BLaER1 (cell line): ENCODE measurements around the gene NFIA.
"Not testable (repeated sequence)": the region's sequence is repeated elsewhere in the genome, so short reads cannot be mapped to it uniquely, and the experiment has no call there.

Experiments
- H3K27ac ChIP-seq: shearing (Covaris generic); formaldehyde crosslinking; 2 replicates; pipeline ENCODE4 v1.8.1; 2022
- H3K27me3 ChIP-seq: shearing (Covaris generic); formaldehyde crosslinking; 2 replicates; pipeline ENCODE4 v1.8.1; 2022
- H3K36me3 ChIP-seq: shearing (Covaris generic); formaldehyde crosslinking; 2 replicates; pipeline ENCODE4 v1.8.1; 2022
- H3K4me1 ChIP-seq: shearing (Covaris generic); formaldehyde crosslinking; 2 replicates; pipeline ENCODE4 v1.8.1; 2022
- H3K4me2 ChIP-seq: shearing (Covaris generic); formaldehyde crosslinking; 2 replicates; pipeline ENCODE4 v1.8.1; 2022
- H3K4me3 ChIP-seq: shearing (Covaris generic); formaldehyde crosslinking; 2 replicates; pipeline ENCODE4 v1.8.1; 2022
- H3K9ac ChIP-seq: shearing (Covaris generic); formaldehyde crosslinking; 2 replicates; pipeline ENCODE4 v1.8.1; 2022
- H3K9me3 ChIP-seq: shearing (Covaris generic); formaldehyde crosslinking; 2 replicates; pipeline ENCODE4 v1.8.1; 2022
- H4K20me1 ChIP-seq: shearing (Covaris generic); formaldehyde crosslinking; 2 replicates; pipeline ENCODE4 v1.8.1; 2022
- Cebpa-rat ChIP-seq: shearing (Covaris generic); IDR thresholded peaks from 2 replicates; pipeline ENCODE4 v1.8.1; 2022

The NFIA gene

DNA sequence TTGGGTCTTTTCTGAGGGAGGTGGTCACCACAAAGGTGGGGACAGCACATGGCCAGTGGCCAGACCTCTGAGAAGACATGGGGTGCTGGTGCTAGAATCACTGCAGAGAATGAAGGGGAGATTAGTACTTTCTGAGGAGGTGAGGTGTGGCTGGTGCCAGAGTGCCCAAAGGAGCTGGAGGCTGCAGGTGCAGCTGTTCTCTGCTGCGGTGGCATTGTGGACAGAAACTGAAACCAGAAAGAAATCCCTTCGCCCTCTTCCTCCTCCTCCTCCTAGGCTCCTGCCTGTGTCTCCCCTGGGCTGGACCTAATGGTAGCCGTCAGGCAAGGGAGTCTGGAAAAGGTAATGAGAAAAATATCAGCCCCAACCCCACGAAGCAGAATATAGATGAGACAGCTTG, 380.9 kb downstream of the NFIA start:
- Histone ChIP-seq H4K20me1 (no peaks in the 10 kb centered on the region), H3K9me3 (no peaks in the 10 kb centered on the region), H3K27ac (no peak overlapping the region), H3K4me1 (peaks cover 7% of the 10 kb centered on the region; the same call in 1 of the 2 replicates), H3K4me3 (no peak overlapping the region), H3K27me3 (no peaks in the 10 kb centered on the region), H3K9ac (no peak overlapping the region), H3K4me2 (no peak overlapping the region), H3K36me3 (no peaks in the 10 kb centered on the region)
- no peak for TF ChIP-seq Cebpa-rat

DNA sequence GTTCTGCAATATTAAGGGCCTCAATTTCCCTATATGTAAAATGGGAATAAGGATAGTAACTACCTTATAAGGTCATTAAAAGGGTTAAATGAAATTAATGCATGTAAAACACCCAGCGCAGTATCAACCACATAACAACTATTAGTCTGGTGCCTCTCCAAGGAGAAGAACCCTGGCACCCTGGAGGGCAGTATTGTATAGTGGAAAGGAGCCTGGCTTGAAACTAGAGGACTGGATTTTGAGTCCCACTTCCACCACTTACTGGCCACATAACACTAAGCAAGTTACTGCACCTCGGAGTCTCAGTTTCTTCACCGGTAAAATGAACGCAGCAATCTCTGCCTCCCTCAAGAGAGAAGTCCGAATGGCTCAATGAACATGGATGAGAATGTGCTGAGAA, 385.5 kb downstream of the NFIA start:
- not testable (repeated sequence) for H3K4me1 ChIP-seq, H3K9me3 ChIP-seq, H3K9ac ChIP-seq, H3K27ac ChIP-seq, H3K27me3 ChIP-seq, H3K4me2 ChIP-seq, H3K4me3 ChIP-seq, H3K36me3 ChIP-seq, H4K20me1 ChIP-seq

- H3K4me1 ChIP-seq: no peaks in the 10 kb centered on the region
- H3K9me3 ChIP-seq: no peaks in the 10 kb centered on the region
- no peaks in the 10 kb centered on the region for H3K27me3 ChIP-seq
- no peaks in the 10 kb centered on the region for H4K20me1 ChIP-seq
- H3K9ac ChIP-seq: no peak overlapping the region
- H3K36me3 ChIP-seq: no peaks in the 10 kb centered on the region
- no peak for TF ChIP-seq Cebpa-rat
- H3K4me2 ChIP-seq: no peak overlapping the region
- no peak overlapping the region for H3K4me3 ChIP-seq
- H3K27ac ChIP-seq: no peak overlapping the region
These were observed 387.0 kb downstream of the NFIA start for GRCh38 chr1:61469365-61469764.

DNA sequence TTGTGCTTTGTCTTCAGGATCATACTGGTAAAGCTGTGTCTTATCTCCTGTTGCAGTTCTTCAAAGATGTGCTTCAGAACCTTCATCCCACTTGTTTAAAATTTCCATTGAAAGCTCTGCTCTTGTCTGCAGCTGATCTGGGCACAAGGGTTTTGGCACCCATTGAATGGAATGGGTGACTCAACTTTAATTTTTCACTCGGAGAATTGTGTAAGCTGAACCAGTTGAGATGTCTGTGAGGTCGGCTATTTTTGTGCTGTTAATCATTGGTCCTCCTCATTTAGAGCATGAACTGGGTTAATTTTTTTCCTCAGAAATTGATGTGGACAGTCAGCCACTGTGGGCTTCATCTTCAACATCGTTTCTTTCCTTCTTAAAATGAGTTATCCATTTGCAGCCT, 390.5 kb downstream of the NFIA start:
- Histone ChIP-seq H3K9ac (no peak overlapping the region), H3K4me2 (no peak overlapping the region), H3K36me3 (no peaks in the 10 kb centered on the region), H3K4me1 (no peaks in the 10 kb centered on the region), H3K4me3 (no peak overlapping the region), H3K9me3 (no peaks in the 10 kb centered on the region), H3K27ac (no peak overlapping the region), H3K27me3 (no peaks in the 10 kb centered on the region), H4K20me1 (no peaks in the 10 kb centered on the region)
- TF ChIP-seq Cebpa-rat: no peak

- Histone ChIP-seq H3K9me3 (no peaks in the 10 kb centered on the region), H4K20me1 (no peaks in the 10 kb centered on the region), H3K27ac (no peak overlapping the region), H3K27me3 (no peaks in the 10 kb centered on the region), H3K9ac (no peak overlapping the region), H3K4me3 (no peak overlapping the region), H3K4me2 (no peak overlapping the region), H3K36me3 (no peaks in the 10 kb centered on the region), H3K4me1 (no peaks in the 10 kb centered on the region)
- no peak for TF ChIP-seq Cebpa-rat
These were observed 392.0 kb downstream of the NFIA start for GRCh38 chr1:61474269-61474817.

- no peaks in the 10 kb centered on the region for H3K9me3 ChIP-seq
- no peak overlapping the region for H3K4me3 ChIP-seq
- H4K20me1 ChIP-seq: no peaks in the 10 kb centered on the region
- H3K4me2 ChIP-seq: no peak overlapping the region
- H3K36me3 ChIP-seq: no peaks in the 10 kb centered on the region
- H3K9ac ChIP-seq: no peak overlapping the region
- H3K4me1 ChIP-seq: no peaks in the 10 kb centered on the region
- H3K27ac ChIP-seq: no peak overlapping the region
- H3K27me3 ChIP-seq: no peaks in the 10 kb centered on the region
- no peak for TF ChIP-seq Cebpa-rat
These were observed 392.6 kb downstream of the NFIA start for GRCh38 chr1:61474963-61475362.

DNA sequence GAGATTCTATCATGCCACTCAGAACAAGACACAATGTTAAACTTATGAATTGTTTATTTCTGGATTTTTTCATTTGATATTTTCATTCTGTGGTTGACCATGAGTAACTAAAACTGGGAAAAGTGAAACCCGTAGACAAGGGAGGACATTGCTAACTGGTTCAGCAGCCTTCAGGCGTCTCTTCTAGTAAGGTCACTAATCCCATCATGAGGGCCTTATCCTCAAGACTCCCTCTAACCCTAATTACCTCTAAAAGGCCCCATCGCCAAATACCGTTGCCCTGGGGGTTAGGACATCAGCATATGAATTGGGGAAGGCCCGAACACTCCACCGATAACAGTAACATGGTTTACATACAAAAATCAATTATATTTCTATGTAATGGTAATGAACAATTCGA, 394.9 kb downstream of the NFIA start:
- Histone ChIP-seq H3K27me3 (no peaks in the 10 kb centered on the region), H3K9ac (no peak overlapping the region), H3K9me3 (no peaks in the 10 kb centered on the region), H3K4me1 (no peaks in the 10 kb centered on the region), H3K36me3 (no peaks in the 10 kb centered on the region), H4K20me1 (no peaks in the 10 kb centered on the region), H3K4me2 (no peak overlapping the region), H3K27ac (no peak overlapping the region), H3K4me3 (no peak overlapping the region)
- no peak for TF ChIP-seq Cebpa-rat

GRCh38 chr1:61480273-61480935, 398.0 kb downstream of the NFIA start:
- H3K4me2 ChIP-seq: no peak overlapping the region

DNA sequence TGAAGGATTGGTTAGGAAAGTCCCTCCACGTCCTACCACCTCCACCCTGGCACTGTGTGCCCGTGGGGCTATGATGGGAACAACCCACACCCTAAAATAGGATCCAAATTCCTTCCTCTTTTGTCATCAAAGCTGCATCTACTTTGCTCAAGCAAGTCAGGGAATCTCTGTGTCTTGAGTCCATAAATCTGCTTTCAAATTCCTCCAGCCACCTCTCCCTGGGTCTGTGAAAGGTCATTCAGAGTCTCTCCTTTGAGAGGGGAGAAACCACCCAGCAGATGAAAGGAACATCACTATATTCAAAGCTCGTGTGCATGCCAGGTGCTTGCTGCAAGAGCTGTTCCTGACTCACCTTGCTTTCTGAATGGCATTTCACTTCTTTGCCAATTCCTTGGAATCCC, 399.0 kb downstream of the NFIA start:
- no peak overlapping the region for H3K4me2 ChIP-seq
- no peaks in the 10 kb centered on the region for H3K4me1 ChIP-seq
- H3K27ac ChIP-seq: no peak overlapping the region
- no peaks in the 10 kb centered on the region for H4K20me1 ChIP-seq
- no peaks in the 10 kb centered on the region for H3K27me3 ChIP-seq
- no peak for TF ChIP-seq Cebpa-rat
- no peak overlapping the region for H3K4me3 ChIP-seq
- no peak overlapping the region for H3K9ac ChIP-seq
- H3K36me3 ChIP-seq: no peaks in the 10 kb centered on the region
- H3K9me3 ChIP-seq: no peaks in the 10 kb centered on the region

More at GRCh38 chr1:61480273-61480935, 398.0 kb downstream of the NFIA start:
- H4K20me1 ChIP-seq: no peaks in the 10 kb centered on the region
- no peaks in the 10 kb centered on the region for H3K9me3 ChIP-seq
- H3K4me1 ChIP-seq: no peaks in the 10 kb centered on the region
- no peaks in the 10 kb centered on the region for H3K36me3 ChIP-seq
- no peak overlapping the region for H3K27ac ChIP-seq
- H3K4me3 ChIP-seq: no peak overlapping the region
- no peaks in the 10 kb centered on the region for H3K27me3 ChIP-seq
- no peak overlapping the region for H3K9ac ChIP-seq
- no peak for TF ChIP-seq Cebpa-rat

GRCh38 chr1:61482170-61482734, 399.9 kb downstream of the NFIA start:
- H3K27me3 ChIP-seq: no peaks in the 10 kb centered on the region
- H3K4me2 ChIP-seq: no peak overlapping the region
- H4K20me1 ChIP-seq: no peaks in the 10 kb centered on the region
- H3K4me3 ChIP-seq: no peak overlapping the region
- H3K9ac ChIP-seq: no peak overlapping the region
- H3K27ac ChIP-seq: no peak overlapping the region
- no peaks in the 10 kb centered on the region for H3K9me3 ChIP-seq
- TF ChIP-seq Cebpa-rat: no peak
- no peaks in the 10 kb centered on the region for H3K36me3 ChIP-seq
- no peaks in the 10 kb centered on the region for H3K4me1 ChIP-seq
